K562 (cell line): ENCODE measurements around the gene ACCSL. TPM values are rescaled to one million over a fixed set of nuclear protein-coding genes. Genes with fewer than 3 reads are reported as not detected.

ENCODE experiments used
- BRF1 ChIP-seq: IDR thresholded peaks from 3 replicates; pipeline ENCODE4 v1.6.1; 2011; ENCODE audit warnings: borderline replicate concordance, mild to moderate bottlenecking; ENCODE audit not compliant: insufficient read length; ENCODE audit errors: extremely low read depth
- CBFA2T2 ChIP-seq: fragments of 450-650 bp; conservative IDR thresholded peaks from 2 replicates; pipeline ENCODE4 v1.6.1; 2017; ENCODE audit warnings: mild to moderate bottlenecking
- JUN ChIP-seq, 2 experiments: sonication (generic) in 1 of 2; formaldehyde crosslinking in 1 of 2; IDR thresholded peaks; 2 replicates each; pipeline versions ENCODE4 v1.6.1 to v1.8.0; 2012 to 2022; ENCODE audit warnings: borderline replicate concordance in 2 of 2, mild to moderate bottlenecking in 2 of 2, improper control_type of control experiment in 1 of 2, low read depth in 1 of 2, low read length in 1 of 2, missing genetic modification reagents in 1 of 2
- MCM7 ChIP-seq, 2 experiments: fragments of 450-650 bp; IDR thresholded peaks; 2 replicates each; pipeline ENCODE4 v1.6.1; 2016 to 2018
- SMARCC2 ChIP-seq: fragments of 450-650 bp; IDR thresholded peaks from 2 replicates; pipeline ENCODE4 v1.6.1; 2017; ENCODE audit warnings: antibody characterized with exemption, moderate library complexity, mild to moderate bottlenecking, low read depth
- SREBF1 ChIP-seq: fragments of 150-350 bp; IDR thresholded peaks from 2 replicates; pipeline ENCODE4 v1.6.1; 2014; ENCODE audit warnings: antibody characterized with exemption, low read depth, low read length, borderline replicate concordance
- STAT5B ChIP-seq: fragments of 250-450 bp; sonication (Bioruptor Pico); IDR thresholded peaks from 2 replicates; pipeline ENCODE4 v1.8.0; 2021; ENCODE audit warnings: mild to moderate bottlenecking, inconsistent platforms
- ZBTB1 ChIP-seq: sonication (generic); formaldehyde crosslinking; IDR thresholded peaks from 2 replicates; pipeline ENCODE4 v1.8.1; 2023; ENCODE audit warnings: missing genetic modification reagents, low read depth, mild to moderate bottlenecking, borderline replicate concordance
- ZNF274 ChIP-seq: IDR thresholded peaks from 2 replicates; pipeline ENCODE4 v1.6.1; 2011; ENCODE audit warnings: low read depth, mild to moderate bottlenecking, low read length, moderate library complexity, borderline replicate concordance
- ZNF436 ChIP-seq: fragments of 250-450, 450-650 bp; sonication (Bioruptor Pico); formaldehyde crosslinking; IDR thresholded peaks from 2 replicates; pipeline ENCODE4 v1.7.0; 2020; ENCODE audit warnings: mild to moderate bottlenecking
- ZNF644 ChIP-seq: fragments of 200-800 bp; sonication (Bioruptor generic); IDR thresholded peaks from 2 replicates; pipeline ENCODE4 v1.6.1; 2016; ENCODE audit warnings: low read depth, missing genetic modification characterization, missing compliant biosample characterization
- ZNF778 ChIP-seq: fragments of 450-650 bp; formaldehyde crosslinking; IDR thresholded peaks from 2 replicates; pipeline ENCODE4 v1.4.0; 2020; ENCODE audit warnings: mild to moderate bottlenecking, moderate library complexity
- polyA plus RNA-seq, 8 experiments: library from polyadenylated mRNA; depleted of rRNA in 4 of 8; stranded (reverse) in 5 of 8; unstranded in 3 of 8; fragments of >200 nt; fragmentation: Nextera tagmentation in 2 of 8; fragmentation: Illumina TruSeq in 1 of 8; extraction: Ambion mirVana in 2 of 8; extraction: Trizol in 1 of 8; gene quantifications; 2 replicates each; pipeline versions ENCODE4 v1.2.1 to v1.2.3, GENCODE V29; 2011 to 2014; ENCODE audit warnings: inconsistent platforms in 1 of 8, missing spikeins in 1 of 8
- total RNA-seq, 7 experiments: library from RNA; depleted of rRNA in 6 of 7; stranded (reverse); fragments of >200 nt in 6 of 7; fragmentation: Illumina TruSeq in 2 of 7; extraction: Trizol in 2 of 7; gene quantifications; 2 replicates each; pipeline versions ENCODE4 v1.2.1 to v1.2.3, GENCODE V29; 2011 to 2021; ENCODE audit warnings: low replicate concordance in 1 of 7
- TF ChIP-seq, protein P1 (sequence below): fragments of 450-650 bp; formaldehyde crosslinking; IDR thresholded peaks from 2 replicates; pipeline ENCODE4 v1.4.0; 2020; ENCODE audit warnings: mild to moderate bottlenecking, moderate library complexity
- TF ChIP-seq, protein P2 (sequence below): fragments of 200-600 bp; sonication (generic); IDR thresholded peaks from one replicate; pipeline ENCODE4 v1.6.1; 2012; ENCODE audit warnings: mild to moderate bottlenecking, low read depth, low read length, inconsistent platforms

The ACCSL gene
- total and polyA plus RNA-seq, 9 of the 15 experiments (the other 6 are each of a cell fraction or from before 2014, with no cell fraction given) = not detected

DNA sequence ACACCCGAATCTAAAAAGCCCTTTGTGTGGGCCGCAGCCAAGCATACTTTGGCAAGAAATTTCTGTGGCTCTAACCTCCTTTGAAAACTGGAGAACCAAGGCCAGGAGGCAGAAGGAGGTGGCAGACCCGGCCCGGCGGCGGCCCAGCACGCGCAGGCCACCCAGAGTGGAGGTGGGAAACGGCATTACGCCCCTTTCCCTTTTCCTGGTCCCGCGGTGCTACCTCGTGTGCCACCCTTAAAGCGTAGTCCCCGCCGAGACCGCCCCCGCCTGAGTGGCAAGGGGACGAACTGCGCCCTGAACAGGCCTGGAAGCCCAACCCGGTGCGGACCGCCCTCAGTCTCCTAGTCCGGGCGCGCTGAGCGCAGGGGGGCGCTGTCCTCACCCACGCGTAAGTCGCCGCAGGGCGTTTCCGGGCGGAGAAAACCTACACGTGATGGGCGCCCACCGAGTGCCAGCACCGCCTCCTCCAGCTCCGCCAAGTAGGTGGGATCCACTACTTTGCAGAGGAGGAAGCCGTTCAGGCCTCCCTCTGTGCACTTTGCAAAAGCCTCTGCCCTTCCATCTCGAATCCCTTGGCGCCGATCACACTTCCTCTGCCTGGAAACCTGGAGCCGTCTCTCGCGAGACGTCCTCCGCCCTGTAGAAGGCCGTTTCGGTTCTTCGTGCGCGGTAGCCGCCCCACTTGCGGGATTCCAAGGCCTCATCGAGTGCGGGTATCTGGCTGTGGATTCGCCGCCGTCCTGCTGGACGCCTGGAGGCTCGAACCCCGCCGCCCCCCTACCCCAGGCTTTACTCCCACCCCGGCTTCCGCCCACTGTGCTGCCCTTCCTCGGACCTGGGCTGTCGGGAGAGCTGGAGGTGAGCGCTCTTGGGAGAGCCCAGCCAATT, 18.3 kb downstream of the ACCSL start, which contains the start of gene ACCS (continued):
- TF ChIP-seq BRF1 (no peak), STAT5B (CRISPR knock-in tag) (no peak), ZNF644 (tag) (0 out of 2 replicates have a peak, but pooled peaks have one; percentile 36), SREBF1 (no peak), ZNF778 (CRISPR knock-in tag) (no peak), MCM7 (IDR thresholded peaks at IDR 0.05) (no peak), ZBTB1 (CRISPR knock-in tag) (no peak), ZNF274 (no peak), SMARCC2 (peak; percentile 67), CBFA2T2 (0 out of 2 replicates have a peak, but pooled peaks have one; percentile 14), ZNF436 (CRISPR knock-in tag) (no peak), JUN (IDR thresholded peaks at IDR 0.05; ENCODE audit: borderline replicate concordance, low read depth, low read length) (0 out of 2 replicates have a peak, but pooled peaks have one; percentile 37), JUN (CRISPR knock-in tag; IDR thresholded peaks at IDR 0.05; ENCODE audit: borderline replicate concordance) (peak; percentile 87; the same call in 1 of the 2 replicates)
- TF ChIP-seq, protein P1, sequence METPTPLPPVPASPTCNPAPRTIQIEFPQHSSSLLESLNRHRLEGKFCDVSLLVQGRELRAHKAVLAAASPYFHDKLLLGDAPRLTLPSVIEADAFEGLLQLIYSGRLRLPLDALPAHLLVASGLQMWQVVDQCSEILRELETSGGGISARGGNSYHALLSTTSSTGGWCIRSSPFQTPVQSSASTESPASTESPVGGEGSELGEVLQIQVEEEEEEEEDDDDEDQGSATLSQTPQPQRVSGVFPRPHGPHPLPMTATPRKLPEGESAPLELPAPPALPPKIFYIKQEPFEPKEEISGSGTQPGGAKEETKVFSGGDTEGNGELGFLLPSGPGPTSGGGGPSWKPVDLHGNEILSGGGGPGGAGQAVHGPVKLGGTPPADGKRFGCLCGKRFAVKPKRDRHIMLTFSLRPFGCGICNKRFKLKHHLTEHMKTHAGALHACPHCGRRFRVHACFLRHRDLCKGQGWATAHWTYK (CRISPR knock-in tag) = no peak; the same call in 1 of the 2 replicates
- TF ChIP-seq, protein P2, sequence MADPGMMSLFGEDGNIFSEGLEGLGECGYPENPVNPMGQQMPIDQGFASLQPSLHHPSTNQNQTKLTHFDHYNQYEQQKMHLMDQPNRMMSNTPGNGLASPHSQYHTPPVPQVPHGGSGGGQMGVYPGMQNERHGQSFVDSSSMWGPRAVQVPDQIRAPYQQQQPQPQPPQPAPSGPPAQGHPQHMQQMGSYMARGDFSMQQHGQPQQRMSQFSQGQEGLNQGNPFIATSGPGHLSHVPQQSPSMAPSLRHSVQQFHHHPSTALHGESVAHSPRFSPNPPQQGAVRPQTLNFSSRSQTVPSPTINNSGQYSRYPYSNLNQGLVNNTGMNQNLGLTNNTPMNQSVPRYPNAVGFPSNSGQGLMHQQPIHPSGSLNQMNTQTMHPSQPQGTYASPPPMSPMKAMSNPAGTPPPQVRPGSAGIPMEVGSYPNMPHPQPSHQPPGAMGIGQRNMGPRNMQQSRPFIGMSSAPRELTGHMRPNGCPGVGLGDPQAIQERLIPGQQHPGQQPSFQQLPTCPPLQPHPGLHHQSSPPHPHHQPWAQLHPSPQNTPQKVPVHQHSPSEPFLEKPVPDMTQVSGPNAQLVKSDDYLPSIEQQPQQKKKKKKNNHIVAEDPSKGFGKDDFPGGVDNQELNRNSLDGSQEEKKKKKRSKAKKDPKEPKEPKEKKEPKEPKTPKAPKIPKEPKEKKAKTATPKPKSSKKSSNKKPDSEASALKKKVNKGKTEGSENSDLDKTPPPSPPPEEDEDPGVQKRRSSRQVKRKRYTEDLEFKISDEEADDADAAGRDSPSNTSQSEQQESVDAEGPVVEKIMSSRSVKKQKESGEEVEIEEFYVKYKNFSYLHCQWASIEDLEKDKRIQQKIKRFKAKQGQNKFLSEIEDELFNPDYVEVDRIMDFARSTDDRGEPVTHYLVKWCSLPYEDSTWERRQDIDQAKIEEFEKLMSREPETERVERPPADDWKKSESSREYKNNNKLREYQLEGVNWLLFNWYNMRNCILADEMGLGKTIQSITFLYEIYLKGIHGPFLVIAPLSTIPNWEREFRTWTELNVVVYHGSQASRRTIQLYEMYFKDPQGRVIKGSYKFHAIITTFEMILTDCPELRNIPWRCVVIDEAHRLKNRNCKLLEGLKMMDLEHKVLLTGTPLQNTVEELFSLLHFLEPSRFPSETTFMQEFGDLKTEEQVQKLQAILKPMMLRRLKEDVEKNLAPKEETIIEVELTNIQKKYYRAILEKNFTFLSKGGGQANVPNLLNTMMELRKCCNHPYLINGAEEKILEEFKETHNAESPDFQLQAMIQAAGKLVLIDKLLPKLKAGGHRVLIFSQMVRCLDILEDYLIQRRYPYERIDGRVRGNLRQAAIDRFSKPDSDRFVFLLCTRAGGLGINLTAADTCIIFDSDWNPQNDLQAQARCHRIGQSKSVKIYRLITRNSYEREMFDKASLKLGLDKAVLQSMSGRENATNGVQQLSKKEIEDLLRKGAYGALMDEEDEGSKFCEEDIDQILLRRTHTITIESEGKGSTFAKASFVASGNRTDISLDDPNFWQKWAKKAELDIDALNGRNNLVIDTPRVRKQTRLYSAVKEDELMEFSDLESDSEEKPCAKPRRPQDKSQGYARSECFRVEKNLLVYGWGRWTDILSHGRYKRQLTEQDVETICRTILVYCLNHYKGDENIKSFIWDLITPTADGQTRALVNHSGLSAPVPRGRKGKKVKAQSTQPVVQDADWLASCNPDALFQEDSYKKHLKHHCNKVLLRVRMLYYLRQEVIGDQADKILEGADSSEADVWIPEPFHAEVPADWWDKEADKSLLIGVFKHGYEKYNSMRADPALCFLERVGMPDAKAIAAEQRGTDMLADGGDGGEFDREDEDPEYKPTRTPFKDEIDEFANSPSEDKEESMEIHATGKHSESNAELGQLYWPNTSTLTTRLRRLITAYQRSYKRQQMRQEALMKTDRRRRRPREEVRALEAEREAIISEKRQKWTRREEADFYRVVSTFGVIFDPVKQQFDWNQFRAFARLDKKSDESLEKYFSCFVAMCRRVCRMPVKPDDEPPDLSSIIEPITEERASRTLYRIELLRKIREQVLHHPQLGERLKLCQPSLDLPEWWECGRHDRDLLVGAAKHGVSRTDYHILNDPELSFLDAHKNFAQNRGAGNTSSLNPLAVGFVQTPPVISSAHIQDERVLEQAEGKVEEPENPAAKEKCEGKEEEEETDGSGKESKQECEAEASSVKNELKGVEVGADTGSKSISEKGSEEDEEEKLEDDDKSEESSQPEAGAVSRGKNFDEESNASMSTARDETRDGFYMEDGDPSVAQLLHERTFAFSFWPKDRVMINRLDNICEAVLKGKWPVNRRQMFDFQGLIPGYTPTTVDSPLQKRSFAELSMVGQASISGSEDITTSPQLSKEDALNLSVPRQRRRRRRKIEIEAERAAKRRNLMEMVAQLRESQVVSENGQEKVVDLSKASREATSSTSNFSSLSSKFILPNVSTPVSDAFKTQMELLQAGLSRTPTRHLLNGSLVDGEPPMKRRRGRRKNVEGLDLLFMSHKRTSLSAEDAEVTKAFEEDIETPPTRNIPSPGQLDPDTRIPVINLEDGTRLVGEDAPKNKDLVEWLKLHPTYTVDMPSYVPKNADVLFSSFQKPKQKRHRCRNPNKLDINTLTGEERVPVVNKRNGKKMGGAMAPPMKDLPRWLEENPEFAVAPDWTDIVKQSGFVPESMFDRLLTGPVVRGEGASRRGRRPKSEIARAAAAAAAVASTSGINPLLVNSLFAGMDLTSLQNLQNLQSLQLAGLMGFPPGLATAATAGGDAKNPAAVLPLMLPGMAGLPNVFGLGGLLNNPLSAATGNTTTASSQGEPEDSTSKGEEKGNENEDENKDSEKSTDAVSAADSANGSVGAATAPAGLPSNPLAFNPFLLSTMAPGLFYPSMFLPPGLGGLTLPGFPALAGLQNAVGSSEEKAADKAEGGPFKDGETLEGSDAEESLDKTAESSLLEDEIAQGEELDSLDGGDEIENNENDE = no peak
